Sigmoid colon (tissue), 7 donors: Measurements from ENCODE around the gene EHBP1. TPM values are rescaled to one million over a fixed set of nuclear protein-coding genes. Genes with fewer than 3 reads are reported as not detected.

Source experiments
- DNase-seq: peaks from one replicate; pipeline ENCODE4 v3.0.0-alpha.2; 2019
- H3K27ac ChIP-seq, 4 donors: fragments of 200-600 bp; sonication (generic); one replicate each; pipeline ENCODE4 v1.5.1; 2016 to 2019; ENCODE audit warnings: mild to moderate bottlenecking in 1 of 4
- H3K27me3 ChIP-seq, 3 donors: fragments of 200-600 bp; sonication (generic); one replicate each; pipeline ENCODE4 v1.5.1; 2019; ENCODE audit warnings: mild to moderate bottlenecking in 1 of 3
- H3K36me3 ChIP-seq, 4 donors: fragments of 200-600 bp; sonication (generic); one replicate each; pipeline ENCODE4 v1.5.1; 2016 to 2019
- H3K4me1 ChIP-seq, 4 donors: fragments of 200-600 bp; sonication (generic); one replicate each; pipeline ENCODE4 v1.5.1; 2017 to 2019
- H3K4me3 ChIP-seq, 4 donors: fragments of 200-600 bp; sonication (generic); one replicate each; pipeline ENCODE4 v1.5.1; 2017 to 2019; ENCODE audit warnings: mild to moderate bottlenecking in 2 of 4, moderate library complexity in 1 of 4
- H3K9me3 ChIP-seq, 4 donors: fragments of 200-600 bp in 3 of 4; sonication (generic) in 3 of 4; one replicate each; pipeline versions ENCODE4 v1.5.1 to v1.6.1; 2013 to 2019
- CTCF ChIP-seq, 4 experiments: fragments of 450-650 bp in 3 of 4; fragments of 200-600 bp in 1 of 4; IDR thresholded peaks; one replicate each; pipeline ENCODE4 v1.5.1; 2016 to 2019; ENCODE audit warnings: antibody characterized with exemption in 4 of 4, mild to moderate bottlenecking in 3 of 4, moderate library complexity in 2 of 4
- EP300 ChIP-seq, 4 donors: sonication (generic); formaldehyde crosslinking; IDR thresholded peaks; one replicate each; pipeline ENCODE4 v1.6.1; 2017; ENCODE audit warnings: antibody characterized with exemption in 4 of 4
- POLR2A ChIP-seq, 2 donors: fragments of 450-650 bp; IDR thresholded peaks; one replicate each; pipeline ENCODE4 v1.6.1; 2016; ENCODE audit warnings: antibody characterized with exemption in 2 of 2, mild to moderate bottlenecking in 2 of 2, moderate library complexity in 2 of 2
- POLR2AphosphoS5 ChIP-seq, 4 donors: sonication (generic); formaldehyde crosslinking; IDR thresholded peaks; one replicate each; pipeline ENCODE4 v1.6.1; 2017; ENCODE audit warnings: antibody characterized with exemption in 4 of 4
- WGBS, 2 donors: extraction: QIAGEN DNeasy Blood & Tissue Kit; methylation state at CpG; one replicate each; pipeline ENCODE4 v1.1.7; 2013; 5-methylcytosine and 5-hydroxymethylcytosine counted together
- intact Hi-C: fragments of 100-400 bp; cut with DNase I; formaldehyde crosslinking; loops from one replicate; pipeline ENCODE4 v1.15.1; 2023
- polyA plus RNA-seq, 3 donors: library from polyadenylated mRNA; stranded (reverse); fragments of 200-250 nt; gene quantifications; one replicate each; pipeline ENCODE4 v1.2.3, GENCODE V29; 2013
- total RNA-seq, 4 donors: library from RNA; depleted of rRNA; stranded (reverse); fragments of >200 nt; gene quantifications; one replicate each; pipeline ENCODE4 v1.1.0, GENCODE V29; 2016
- donor health status: healthy with polysubstance abuse.
- donor health status: Bipolar disorder and iron deficiency.
- donor health status: healthy.

EHBP1 gene
- total and polyA plus RNA-seq, 7 donors, result 12.7 to 161 (median 121) TPM

GRCh38 chr2:62996534-62997186, 291.1 kb downstream of the EHBP1 start:
- no peaks in the 10 kb centered on the region for H3K27me3 ChIP-seq
- H3K9me3 ChIP-seq, result no peaks in the 10 kb centered on the region
- no peak overlapping the region for H3K4me3 ChIP-seq
- peaks cover 0 to 17% (median 12%) of the 10 kb centered on the region in 4 donors for H3K4me1 ChIP-seq
- no peak overlapping the region for H3K27ac ChIP-seq
- 97% methylated on average over 12 of the region's 12 CpGs for WGBS, 2 donors
- DNase-seq, result no peak
- H3K36me3 ChIP-seq, result peaks cover 0 to 52% (median 9%) of the 10 kb centered on the region in 4 donors
- intact Hi-C loops, result loop anchor here (10.0 kb wide), 1 partner anchor 212 kb away; no protein-coding TSS in a partner anchor
- no peak for TF ChIP-seq CTCF (IDR thresholded peaks at IDR 0.05)
- TF ChIP-seq EP300 (IDR thresholded peaks at IDR 0.05), result no peak
- no peak for TF ChIP-seq POLR2A (IDR thresholded peaks at IDR 0.05)
- no peak for TF ChIP-seq POLR2AphosphoS5 (IDR thresholded peaks at IDR 0.05)

GRCh38 chr2:62998949-62999348, 293.4 kb downstream of the EHBP1 start:
- H3K27ac ChIP-seq, result no peak overlapping the region
- intact Hi-C loops, result loop anchor here (10.0 kb wide), 1 partner anchor 214 kb away; no protein-coding TSS in a partner anchor
- no peak for TF ChIP-seq EP300 (IDR thresholded peaks at IDR 0.05)
- no peak for TF ChIP-seq POLR2AphosphoS5 (IDR thresholded peaks at IDR 0.05)
- TF ChIP-seq POLR2A (IDR thresholded peaks at IDR 0.05), result no peak
- no peak for TF ChIP-seq CTCF (IDR thresholded peaks at IDR 0.05)
- 93 to 94% methylated on average over 1 of the region's 1 CpG for WGBS, 2 donors
- no peak for DNase-seq
- no peaks in the 10 kb centered on the region for H3K27me3 ChIP-seq
- H3K4me1 ChIP-seq, result peaks cover 0 to 17% (median 12%) of the 10 kb centered on the region in 4 donors
- H3K4me3 ChIP-seq, result no peak overlapping the region
- peaks cover 0 to 34% (median 9%) of the 10 kb centered on the region in 4 donors for H3K36me3 ChIP-seq
- H3K9me3 ChIP-seq, result no peaks in the 10 kb centered on the region

GRCh38 chr2:62999905-63000304, 294.4 kb downstream of the EHBP1 start:
- H3K9me3 ChIP-seq, result no peaks in the 10 kb centered on the region
- H3K4me1 ChIP-seq, result peaks cover 0 to 17% (median 12%) of the 10 kb centered on the region in 4 donors
- H3K27me3 ChIP-seq, result no peaks in the 10 kb centered on the region
- peaks cover 0 to 34% (median 9%) of the 10 kb centered on the region in 4 donors for H3K36me3 ChIP-seq
- no peak for DNase-seq
- no peak overlapping the region for H3K4me3 ChIP-seq
- 95% methylated on average over 1 of the region's 1 CpG for WGBS, 2 donors
- H3K27ac ChIP-seq, result peak overlapping the region in 3 of 4 donors; percentile 28 to 50 (median 32)
- no peak for TF ChIP-seq CTCF (IDR thresholded peaks at IDR 0.05)
- intact Hi-C loops, result loop anchor here (10.0 kb wide), 2 partner anchors 215 to 545 kb away; no protein-coding TSS in a partner anchor

GRCh38 chr2:63000801-63001200, 295.3 kb downstream of the EHBP1 start:
- H3K4me1 ChIP-seq, result peaks cover 0 to 17% (median 12%) of the 10 kb centered on the region in 4 donors
- no peaks in the 10 kb centered on the region for H3K27me3 ChIP-seq
- H3K27ac ChIP-seq, result peak overlapping the region in 2 of 4 donors; percentile 32 to 50
- DNase-seq, result no peak
- H3K4me3 ChIP-seq, result no peak overlapping the region
- intact Hi-C loops, result loop anchor here (10.0 kb wide), 1 partner anchor 546 kb away; no protein-coding TSS in a partner anchor
- no peaks in the 10 kb centered on the region for H3K9me3 ChIP-seq
- H3K36me3 ChIP-seq, result peaks cover 0 to 37% (median 7%) of the 10 kb centered on the region in 4 donors
- 83 to 89% methylated on average over 1 of the region's 1 CpG for WGBS, 2 donors
- TF ChIP-seq POLR2AphosphoS5 (IDR thresholded peaks at IDR 0.05), result no peak
- TF ChIP-seq CTCF (IDR thresholded peaks at IDR 0.05), result no peak
- no peak for TF ChIP-seq EP300 (IDR thresholded peaks at IDR 0.05)
- no peak for TF ChIP-seq POLR2A (IDR thresholded peaks at IDR 0.05)
